Stimulated activated CD8-positive, alpha-beta memory T cell treated with anti-CD3 and anti-CD28 coated beads, Interleukin-7, amount 100 ng/mL, for 24 hours (primary cell): ENCODE results near the gene CCDC57.

Source experiments
- DNase-seq: peaks from one replicate; pipeline ENCODE4 v3.0.0-alpha.2; 2020; ENCODE audit warnings: low read depth

CCDC57 gene

GRCh38 chr17:82091264-82092066 lies 121.2 kb downstream of the CCDC57 start:
- no peak for DNase-seq

GRCh38 chr17:82090549-82091263 lies 121.9 kb downstream of the CCDC57 start:
- no peak for DNase-seq

- no peak for DNase-seq
These were observed 122.7 kb downstream of the CCDC57 start for GRCh38 chr17:82089723-82090548.

- DNase-seq = no peak
These were observed 123.6 kb downstream of the CCDC57 start for GRCh38 chr17:82088838-82089722.

- DNase-seq = no peak
These were observed 124.4 kb downstream of the CCDC57 start for GRCh38 chr17:82087961-82088837.

GRCh38 chr17:82086941-82087906 lies 125.4 kb downstream of the CCDC57 start:
- no peak for DNase-seq

GRCh38 chr17:82085931-82086764 lies 126.5 kb downstream of the CCDC57 start:
- DNase-seq = no peak

GRCh38 chr17:82085031-82085861 lies 127.4 kb downstream of the CCDC57 start:
- no peak for DNase-seq

GRCh38 chr17:82084373-82085030 lies 128.1 kb downstream of the CCDC57 start:
- no peak for DNase-seq

- DNase-seq = no peak
These were observed 128.9 kb downstream of the CCDC57 start for GRCh38 chr17:82083533-82084359.

GRCh38 chr17:82083009-82083408 lies 129.6 kb downstream of the CCDC57 start:
- DNase-seq = no peak

- no peak for DNase-seq
These were observed 130.2 kb downstream of the CCDC57 start for GRCh38 chr17:82082456-82082855.

GRCh38 chr17:82081966-82082365 lies 130.7 kb downstream of the CCDC57 start:
- DNase-seq = no peak

GRCh38 chr17:82081546-82081945 lies 131.1 kb downstream of the CCDC57 start:
- DNase-seq = no peak

GRCh38 chr17:82080789-82081464 lies 131.7 kb downstream of the CCDC57 start:
- DNase-seq = no peak
